GM21825 (cell line): ENCODE data around the gene TPRX1.
"Not testable (repeated sequence)": the region's sequence is repeated elsewhere in the genome, so short reads cannot be mapped to it uniquely, and the experiment has no call there.

Source experiments
- ATAC-seq: cut with Tn5 transposase; IDR thresholded peaks from one replicate; pipeline ENCODE4 v1.9.1; 2021; ENCODE audit warnings: mild to moderate bottlenecking, moderate library complexity; ENCODE audit not compliant: unreplicated experiment

TPRX1 gene

GRCh38 chr19:47769534-47769933 is 34.8 kb downstream of the TPRX1 start:
- no peak for ATAC-seq

GRCh38 chr19:47768604-47769003 is 35.7 kb downstream of the TPRX1 start:
- ATAC-seq: no peak

GRCh38 chr19:47767349-47767748 is 37.0 kb downstream of the TPRX1 start:
- no peak for ATAC-seq

GRCh38 chr19:47766670-47767069 is 37.7 kb downstream of the TPRX1 start:
- ATAC-seq: no peak

- ATAC-seq: no peak
Observed at GRCh38 chr19:47766359-47766620, 38.1 kb downstream of the TPRX1 start.

- ATAC-seq: no peak
Observed at GRCh38 chr19:47765523-47766358, 38.6 kb downstream of the TPRX1 start.

GRCh38 chr19:47764705-47765104 is 39.6 kb downstream of the TPRX1 start:
- not testable (repeated sequence) for ATAC-seq

- no peak for ATAC-seq
Observed at GRCh38 chr19:47762615-47763308, 41.6 kb downstream of the TPRX1 start.

GRCh38 chr19:47762151-47762550 is 42.2 kb downstream of the TPRX1 start:
- no peak for ATAC-seq

- ATAC-seq: no peak
Observed at GRCh38 chr19:47761566-47761965, 42.8 kb downstream of the TPRX1 start.

GRCh38 chr19:47760632-47760999 is 43.7 kb downstream of the TPRX1 start:
- no peak for ATAC-seq

GRCh38 chr19:47758443-47758804 is 45.9 kb downstream of the TPRX1 start:
- no peak for ATAC-seq

GRCh38 chr19:47757617-47758442 is 46.5 kb downstream of the TPRX1 start:
- no peak for ATAC-seq

- ATAC-seq: no peak
Observed at GRCh38 chr19:47756953-47757608, 47.3 kb downstream of the TPRX1 start.

- ATAC-seq: no peak
Observed at GRCh38 chr19:47756627-47756929, 47.8 kb downstream of the TPRX1 start.

- ATAC-seq: no peak
Observed at GRCh38 chr19:47755762-47756626, 48.4 kb downstream of the TPRX1 start.

- ATAC-seq: no peak
Observed at GRCh38 chr19:47755065-47755761, 49.1 kb downstream of the TPRX1 start.

- no peak for ATAC-seq
Observed at GRCh38 chr19:47754206-47755064, 49.9 kb downstream of the TPRX1 start.
